Measurements from ENCODE around the gene HCN1. TPM values are rescaled to one million over a fixed set of nuclear protein-coding genes. Genes with fewer than 3 reads are reported as not detected.
A peak's percentile ranks its signal among the peaks of the same experiment; 100 is the strongest.

The HCN1 gene
- total and polyA plus RNA-seq, 2 of the 4 experiments (the other 2 are of a cell fraction), result not detected

- no peak overlapping the region for H4K5ac ChIP-seq (ENCODE audit: low read depth, low read length)
- H2BK120ac ChIP-seq (ENCODE audit: low read depth, low read length), result no peak overlapping the region
- no peak overlapping the region for H3K18ac ChIP-seq (ENCODE audit: low read depth, low read length)
- no peak overlapping the region for H2AK9ac ChIP-seq (replicated peaks; ENCODE audit: low read depth, low read length, poor library complexity)
- WGBS, 2 experiments (ENCODE audit: extremely low coverage in 2 of 2, insufficient read length in 1 of 2), result no CpG with 5 or more reads among the region's 2 CpGs
- no peaks in the 10 kb centered on the region for H3K36me3 ChIP-seq (ENCODE audit: control insufficient read depth, insufficient read depth, low read length)
- ATAC-seq (ENCODE audit: low read depth) (peak; percentile 46), DNase-seq (peak; percentile 22)
- no peak overlapping the region for H2BK5ac ChIP-seq (ENCODE audit: low read depth, low read length, poor library complexity, severe bottlenecking)
- no peak overlapping the region for H2AFZ ChIP-seq (replicated peaks; ENCODE audit: low read length, poor library complexity)
- H3K56ac ChIP-seq (ENCODE audit: extremely low read depth, insufficient read depth, low read length), result no peak overlapping the region
- H2BK20ac ChIP-seq (ENCODE audit: low read depth, low read length), result no peak overlapping the region
- no peaks in the 10 kb centered on the region for H3K9me1 ChIP-seq (ENCODE audit: insufficient read depth, low read length)
- no peaks in the 10 kb centered on the region for H3K4me1 ChIP-seq (ENCODE audit: control insufficient read depth, insufficient read depth, low read length)
- ChIA-PET CTCF (interaction anchor here (0.9 kb wide), 1 partner anchor 15 kb away, joined by 3 read pairs; no protein-coding TSS in a partner anchor), POLR2A (ENCODE audit: unreplicated experiment) (no interaction called here)
- H4K91ac ChIP-seq (ENCODE audit: insufficient read depth, low read depth, low read length), result no peak overlapping the region
- H3K27ac ChIP-seq (ENCODE audit: insufficient read depth, low read length), result no peak overlapping the region
- no peak overlapping the region for H2BK15ac ChIP-seq (ENCODE audit: low read depth, low read length)
- H3K79me1 ChIP-seq (ENCODE audit: low read depth in 1 of 2, low read length in 2 of 2), result no peaks in the 10 kb centered on the region
- no TSS peak for BruUV-seq (replicated peaks)
- TF ChIP-seq CHD1 (IDR thresholded peaks at IDR 0.05; ENCODE audit: low read depth, low read length), result no peak
- no peak for TF ChIP-seq CTCF (conservative IDR thresholded peaks at IDR 0.05; ENCODE audit: low read depth, low read length)
- dilution Hi-C loops (cut with HindIII; ENCODE audit: low sequenced_read_pairs, unreplicated experiment), result no loop called here
- H3K9ac ChIP-seq (ENCODE audit: low read depth, low read length), result no peak overlapping the region
- intact Hi-C loops (cut with micrococcal nuclease), result no loop called here
- in situ Hi-C loops (cut with MboI; ENCODE audit: low sequenced_read_pairs), result no loop called here
- H4K20me1 ChIP-seq (ENCODE audit: insufficient read depth, low read length), result no peaks in the 10 kb centered on the region
- H3K23ac ChIP-seq (ENCODE audit: low read depth, low read length), result no peak overlapping the region
- no peak overlapping the region for H2AK5ac ChIP-seq (ENCODE audit: low read depth, low read length)
- peaks cover 2% of the 10 kb centered on the region; the same call in 1 of the 2 replicates for H3K9me3 ChIP-seq (ENCODE audit: control insufficient read depth, insufficient read depth, low read length)
- no peak overlapping the region for H3K4ac ChIP-seq (ENCODE audit: low read depth, low read length)
- H3K4me3 ChIP-seq (ENCODE audit: insufficient read depth, low read depth, low read length), result no peak overlapping the region
- no peak overlapping the region for H3K14ac ChIP-seq (replicated peaks; ENCODE audit: low read depth, low read length)
- H3K4me2 ChIP-seq (ENCODE audit: low read depth, low read length), result no peak overlapping the region
- H3K27me3 ChIP-seq (ENCODE audit: control insufficient read depth, insufficient read depth, low read length), result no peaks in the 10 kb centered on the region
- no peak overlapping the region for H4K8ac ChIP-seq (ENCODE audit: low read depth in 2 of 2, low read length in 2 of 2)
These were observed 288.1 kb downstream of the HCN1 start for GRCh38 chr5:45408067-45408466.

Data from IMR-90 (cell line).